Central memory CD8-positive, alpha-beta T cell (primary cell): Measurements from ENCODE around the gene ACSS1.

ENCODE experiments used
- ATAC-seq: fragments of 150-1000 bp; cut with Tn5 transposase; replicated peaks from 2 replicates; pipeline ENCODE4 v1.10.0; 2022; ENCODE audit warnings: mild to moderate bottlenecking, moderate FRiP score, moderate number of reproducible peaks; ENCODE audit not compliant: poor library complexity, severe bottlenecking; ENCODE audit errors: extremely low read depth
- DNase-seq, 2 donors: peaks; one replicate each; pipeline ENCODE4 v3.0.0; 2021; ENCODE audit warnings: low spot score in 2 of 2
- H3K27ac Mint-ChIP-seq: one replicate; pipeline ENCODE4 v1.8.0; 2022; ENCODE audit warnings: low read depth, mild to moderate bottlenecking, moderate library complexity, mixed read lengths
- H3K27me3 Mint-ChIP-seq: one replicate; pipeline ENCODE4 v1.8.0; 2022; ENCODE audit warnings: mixed read lengths
- H3K36me3 Mint-ChIP-seq: one replicate; pipeline ENCODE4 v1.8.0; 2022; ENCODE audit warnings: mild to moderate bottlenecking, moderate library complexity, mixed read lengths; ENCODE audit not compliant: insufficient read depth
- H3K4me1 Mint-ChIP-seq: one replicate; pipeline ENCODE4 v1.8.0; 2022; ENCODE audit warnings: mixed read lengths
- H3K4me3 Mint-ChIP-seq: one replicate; pipeline ENCODE4 v1.8.0; 2022; ENCODE audit warnings: mild to moderate bottlenecking, moderate library complexity, mixed read lengths
- H3K9me3 Mint-ChIP-seq: one replicate; pipeline ENCODE4 v1.8.0; 2022; ENCODE audit warnings: mixed read lengths

ACSS1 gene

DNA sequence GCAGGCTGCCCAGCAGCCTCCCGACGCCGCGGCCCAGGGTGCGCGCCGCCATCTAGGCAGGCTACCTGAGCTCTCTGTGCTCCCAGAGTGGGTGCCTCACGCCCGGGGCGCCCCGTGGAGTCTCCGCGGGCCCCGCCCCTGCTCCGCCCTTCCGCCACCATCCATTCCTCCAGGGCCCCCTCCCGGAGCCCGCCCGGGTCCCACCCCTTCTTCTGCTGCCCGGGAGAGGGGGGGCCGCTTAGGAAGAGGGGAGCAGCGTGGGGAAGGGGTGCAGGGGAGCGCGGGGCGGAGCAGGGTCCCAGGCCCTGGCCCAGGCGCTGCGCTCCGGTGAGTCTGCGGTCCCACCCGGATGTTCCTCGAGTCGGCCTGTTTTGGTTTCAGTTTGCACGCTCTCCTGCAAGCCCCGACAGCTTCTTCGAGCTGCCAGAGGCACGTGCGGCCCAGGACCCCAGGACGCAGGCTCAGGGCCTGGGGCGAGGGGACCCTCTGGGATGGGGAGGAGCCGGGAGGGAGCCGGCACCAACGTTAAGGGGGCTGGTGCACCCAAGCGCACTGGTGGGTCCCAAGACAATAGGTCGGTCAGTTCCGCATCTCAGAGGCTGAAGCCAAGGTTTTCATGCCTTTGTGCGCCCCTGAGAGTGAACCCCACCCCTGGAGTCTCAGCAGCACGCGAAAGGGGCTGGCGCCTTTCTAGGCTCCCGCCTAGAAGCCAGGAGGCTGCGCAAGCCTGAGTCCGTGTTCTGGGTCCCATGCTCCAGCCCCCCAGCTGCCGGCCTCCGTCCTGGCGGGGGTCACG lies at the start of gene ACSS1:
Gene ACSS1 (minus strand): TSS at position 89 of the 796 bp plus-strand sequence. CDS start 37 bp downstream, at position 52.
- H3K9me3 Mint-ChIP-seq: no peaks in the 10 kb centered on the region
- peak; percentile 69 for ATAC-seq
- DNase-seq: peak; percentile 58 to 67
- H3K36me3 Mint-ChIP-seq: peaks cover 19% of the 10 kb centered on the region
- peaks cover 33% of the 10 kb centered on the region for H3K4me1 Mint-ChIP-seq
- H3K27ac Mint-ChIP-seq: peak within 1 kb of the TSS; percentile 89
- no peaks in the 10 kb centered on the region for H3K27me3 Mint-ChIP-seq
- H3K4me3 Mint-ChIP-seq: peak within 1 kb of the TSS; percentile 82

DNA sequence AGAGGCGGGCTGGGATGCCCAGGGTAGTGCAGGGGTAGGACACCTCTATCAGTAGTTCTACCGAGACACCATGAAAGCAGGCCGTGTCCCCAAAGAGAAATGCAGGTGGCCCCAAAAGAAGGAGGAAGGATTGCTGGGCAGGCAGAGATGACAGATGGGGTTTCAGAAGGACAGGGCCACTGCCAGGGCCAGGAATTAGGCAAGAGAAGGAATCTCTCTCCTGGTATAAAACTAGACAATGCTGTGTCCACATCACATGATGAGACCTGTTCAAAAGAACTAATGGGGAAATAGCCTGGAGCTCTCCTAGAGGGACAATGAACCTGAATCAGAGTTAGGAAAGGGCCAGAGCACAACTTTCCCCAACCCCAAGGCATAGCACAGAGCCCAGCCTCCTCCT lies 45.6 kb upstream of the ACSS1 start:
- Mint-ChIP-seq H3K9me3 (no peaks in the 10 kb centered on the region), H3K27ac (no peak overlapping the region), H3K4me1 (no peaks in the 10 kb centered on the region), H3K27me3 (peaks cover 67% of the 10 kb centered on the region), H3K36me3 (peaks cover 1% of the 10 kb centered on the region), H3K4me3 (no peak overlapping the region)
- no peak for ATAC-seq
- DNase-seq: no peak

DNA sequence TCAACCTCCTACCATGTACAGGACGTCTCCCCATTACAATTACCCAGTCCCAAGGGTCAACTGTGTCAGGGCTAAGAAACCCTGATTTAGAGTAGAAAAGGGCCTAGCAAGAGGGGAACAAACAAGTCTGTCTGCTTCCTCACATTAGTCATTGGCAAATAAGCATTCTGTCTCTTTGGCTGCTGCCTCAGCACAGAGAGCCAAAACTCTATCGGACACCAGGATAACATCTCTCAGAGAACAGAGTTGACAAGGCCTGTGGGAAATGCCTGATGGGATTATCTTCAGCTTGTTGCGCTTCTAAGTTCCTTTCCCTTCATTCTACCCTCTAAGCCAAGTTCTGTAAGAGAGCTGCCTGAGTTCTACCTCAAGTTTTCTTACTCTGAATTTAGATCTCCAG lies 43.0 kb upstream of the ACSS1 start:
- Mint-ChIP-seq H3K36me3 (peaks cover 1% of the 10 kb centered on the region), H3K27ac (no peak overlapping the region), H3K4me1 (no peaks in the 10 kb centered on the region), H3K4me3 (no peak overlapping the region), H3K27me3 (peaks cover 41% of the 10 kb centered on the region), H3K9me3 (no peaks in the 10 kb centered on the region)
- no peak for DNase-seq
- no peak for ATAC-seq

DNA sequence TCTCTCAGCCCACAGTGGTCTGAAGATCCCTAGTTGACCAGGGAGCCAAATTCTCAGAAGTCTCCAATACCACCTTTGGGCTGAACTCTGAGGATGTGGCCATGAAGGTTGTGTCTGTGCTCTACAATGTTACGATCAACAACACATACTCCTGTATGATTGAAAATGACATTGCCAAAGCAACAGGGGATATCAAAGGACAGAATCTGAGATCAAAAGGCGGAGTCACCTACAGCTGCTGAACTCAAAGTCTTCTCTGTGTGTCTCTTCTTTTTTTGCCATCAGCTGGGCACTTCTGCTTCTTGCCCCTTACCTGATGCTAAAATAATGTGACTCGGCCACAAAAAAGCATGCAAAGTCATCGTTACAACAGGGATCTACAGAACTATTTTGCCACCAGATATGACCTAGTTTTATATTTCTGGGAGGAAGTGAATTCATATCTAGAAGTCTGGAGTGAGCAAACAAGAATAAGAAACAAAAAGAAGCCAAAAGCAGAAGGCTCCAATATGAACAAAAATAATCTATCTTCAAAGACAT lies 41.7 kb upstream of the ACSS1 start:
- Mint-ChIP-seq H3K27me3 (peaks cover 28% of the 10 kb centered on the region), H3K27ac (no peak overlapping the region), H3K9me3 (no peaks in the 10 kb centered on the region), H3K4me1 (no peaks in the 10 kb centered on the region), H3K36me3 (peaks cover 1% of the 10 kb centered on the region), H3K4me3 (no peak overlapping the region)
- ATAC-seq: no peak
- no peak for DNase-seq

DNA sequence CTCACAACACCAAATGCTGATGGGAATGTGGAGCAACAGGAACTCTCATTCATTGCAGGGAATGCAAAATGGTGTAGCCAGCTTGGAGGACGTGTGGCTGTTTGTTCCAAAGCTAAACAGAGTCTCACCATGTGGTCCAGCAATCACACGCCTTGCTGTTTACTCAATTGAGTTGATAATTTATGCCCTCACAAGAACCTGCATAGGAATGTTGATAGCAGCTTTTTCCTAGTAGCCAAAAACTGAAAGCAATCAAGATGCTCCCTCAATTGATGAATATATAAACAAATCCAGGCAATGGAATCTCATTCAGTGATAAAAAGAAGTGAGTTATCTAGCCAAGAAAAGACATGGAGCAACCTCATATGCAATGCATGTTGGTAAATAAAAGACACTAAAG lies 39.6 kb upstream of the ACSS1 start:
- no peak overlapping the region for H3K4me3 Mint-ChIP-seq
- H3K27me3 Mint-ChIP-seq: peaks cover 7% of the 10 kb centered on the region
- H3K4me1 Mint-ChIP-seq: peaks cover under 1% of the 10 kb centered on the region
- DNase-seq (no peak), ATAC-seq (no peak)
- no peaks in the 10 kb centered on the region for H3K36me3 Mint-ChIP-seq
- H3K9me3 Mint-ChIP-seq: no peaks in the 10 kb centered on the region
- no peak overlapping the region for H3K27ac Mint-ChIP-seq

DNA sequence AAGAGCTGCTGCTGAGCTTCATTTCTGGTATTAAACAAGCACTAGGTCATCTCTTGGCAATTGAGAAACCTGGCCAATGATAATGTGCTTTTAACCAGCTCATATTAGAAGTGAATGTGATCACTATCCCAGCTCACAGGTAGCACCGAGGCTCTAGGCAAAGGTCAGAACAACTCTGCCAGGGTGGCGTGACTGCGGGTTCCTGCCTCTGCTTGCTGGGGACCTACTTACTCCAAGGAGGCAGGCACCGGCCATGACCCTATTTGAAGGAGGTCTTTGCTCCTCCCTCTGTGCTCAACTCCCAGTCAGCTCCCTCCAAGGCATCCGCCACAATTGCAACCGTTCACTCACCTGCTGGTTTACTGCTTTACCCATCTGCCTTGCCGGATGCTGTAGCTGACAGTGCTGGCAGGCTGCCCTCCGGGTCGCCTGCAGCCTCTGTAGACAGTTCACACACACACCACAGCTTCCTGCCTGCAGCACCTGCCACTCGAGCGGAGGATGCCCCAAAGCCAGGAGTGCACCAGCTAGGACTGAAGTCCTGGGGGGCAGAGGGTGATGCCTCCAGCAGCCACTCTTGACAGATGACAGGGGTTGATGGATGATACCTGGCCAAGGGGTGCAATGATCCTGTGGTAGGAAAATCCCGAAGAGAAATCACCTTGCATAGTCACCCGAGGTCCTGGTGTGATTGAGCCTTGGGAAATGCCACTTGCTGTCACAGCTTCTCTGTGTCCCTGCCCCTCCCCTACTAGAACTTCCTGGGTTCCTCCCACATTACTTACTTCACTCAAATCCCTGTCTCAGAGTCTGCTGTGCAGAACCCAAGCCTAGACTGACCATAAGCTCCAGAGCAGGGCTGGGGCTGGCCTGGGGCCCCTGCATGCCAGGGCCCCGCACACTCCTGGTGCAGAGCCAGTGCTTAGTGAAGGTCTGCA lies 32.8 kb upstream of the ACSS1 start:
- Mint-ChIP-seq H3K36me3 (peaks cover 8% of the 10 kb centered on the region), H3K27ac (peak overlapping the region; percentile 71), H3K9me3 (no peaks in the 10 kb centered on the region), H3K4me1 (peaks cover 35% of the 10 kb centered on the region), H3K4me3 (peak overlapping the region; percentile 69), H3K27me3 (peaks cover 11% of the 10 kb centered on the region)
- ATAC-seq (peak; percentile 100), DNase-seq (peak; percentile 60 to 77)

DNA sequence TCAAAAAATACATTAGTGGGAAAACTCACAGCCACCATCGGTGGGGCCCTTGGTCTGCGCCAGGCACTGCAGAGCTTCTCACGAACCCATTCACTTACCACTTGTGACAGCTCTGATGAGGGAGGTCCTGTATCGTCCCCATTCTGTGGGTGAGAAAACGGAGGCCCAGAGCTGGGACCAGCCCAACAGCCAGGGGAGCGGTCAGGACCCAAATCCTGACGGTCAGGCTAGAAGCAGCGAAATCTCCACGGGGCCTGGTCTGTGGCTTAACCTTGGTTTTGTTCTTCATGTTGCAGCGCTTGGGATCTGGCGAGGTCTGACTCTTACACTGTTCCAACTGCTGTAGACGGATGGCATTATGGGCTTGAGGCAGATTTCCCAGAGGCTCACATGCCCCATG lies 31.7 kb upstream of the ACSS1 start:
- no peak for DNase-seq
- Mint-ChIP-seq H3K36me3 (peaks cover 9% of the 10 kb centered on the region), H3K4me3 (no peak overlapping the region), H3K4me1 (peaks cover 35% of the 10 kb centered on the region), H3K27ac (no peak overlapping the region), H3K27me3 (peaks cover 22% of the 10 kb centered on the region), H3K9me3 (no peaks in the 10 kb centered on the region)
- no peak for ATAC-seq

DNA sequence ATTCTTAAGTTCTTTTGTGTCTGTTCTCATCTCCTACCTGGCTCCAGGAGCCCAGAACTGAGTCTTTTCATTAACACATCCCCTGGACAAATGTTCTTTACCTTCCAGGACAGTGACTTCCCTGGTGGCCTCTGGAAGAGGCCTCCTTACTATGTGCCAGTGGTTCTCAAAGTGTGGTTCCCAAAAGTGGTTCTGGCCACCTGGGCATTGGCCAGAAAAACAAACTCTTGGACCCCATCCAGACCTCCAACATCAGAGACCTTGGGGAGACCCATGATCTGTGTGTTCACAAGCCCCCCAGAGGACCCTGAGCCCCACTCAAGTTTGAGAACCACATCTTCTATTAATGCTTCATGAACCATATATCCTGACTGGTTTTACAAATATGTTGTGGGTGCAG lies 31.2 kb upstream of the ACSS1 start:
- H3K27me3 Mint-ChIP-seq: peaks cover 28% of the 10 kb centered on the region
- H3K36me3 Mint-ChIP-seq: peaks cover 9% of the 10 kb centered on the region
- H3K9me3 Mint-ChIP-seq: no peaks in the 10 kb centered on the region
- peaks cover 36% of the 10 kb centered on the region for H3K4me1 Mint-ChIP-seq
- DNase-seq (no peak), ATAC-seq (no peak)
- no peak overlapping the region for H3K4me3 Mint-ChIP-seq
- H3K27ac Mint-ChIP-seq: no peak overlapping the region

DNA sequence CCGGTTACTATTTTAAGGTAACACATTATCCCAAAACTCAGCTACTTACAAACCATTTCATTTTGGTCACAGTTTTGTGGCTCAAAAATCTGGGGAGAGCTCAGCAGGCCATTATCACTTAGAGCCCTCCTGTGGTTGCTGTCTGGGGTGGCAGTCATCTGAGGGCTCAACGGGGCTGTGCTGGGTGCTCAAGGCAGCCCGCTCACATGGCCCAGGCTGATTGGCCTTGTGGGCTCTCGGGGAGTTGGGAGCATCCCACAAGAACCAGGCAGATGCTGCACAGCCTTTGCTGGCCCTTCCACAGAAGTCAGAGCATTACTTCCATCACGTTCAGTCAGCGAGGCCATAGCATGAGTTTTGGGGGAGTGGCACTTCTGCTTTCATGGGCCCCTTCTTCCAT lies 30.3 kb upstream of the ACSS1 start:
- Mint-ChIP-seq H3K9me3 (no peaks in the 10 kb centered on the region), H3K4me1 (peaks cover 44% of the 10 kb centered on the region), H3K27me3 (peaks cover 36% of the 10 kb centered on the region)

DNA sequence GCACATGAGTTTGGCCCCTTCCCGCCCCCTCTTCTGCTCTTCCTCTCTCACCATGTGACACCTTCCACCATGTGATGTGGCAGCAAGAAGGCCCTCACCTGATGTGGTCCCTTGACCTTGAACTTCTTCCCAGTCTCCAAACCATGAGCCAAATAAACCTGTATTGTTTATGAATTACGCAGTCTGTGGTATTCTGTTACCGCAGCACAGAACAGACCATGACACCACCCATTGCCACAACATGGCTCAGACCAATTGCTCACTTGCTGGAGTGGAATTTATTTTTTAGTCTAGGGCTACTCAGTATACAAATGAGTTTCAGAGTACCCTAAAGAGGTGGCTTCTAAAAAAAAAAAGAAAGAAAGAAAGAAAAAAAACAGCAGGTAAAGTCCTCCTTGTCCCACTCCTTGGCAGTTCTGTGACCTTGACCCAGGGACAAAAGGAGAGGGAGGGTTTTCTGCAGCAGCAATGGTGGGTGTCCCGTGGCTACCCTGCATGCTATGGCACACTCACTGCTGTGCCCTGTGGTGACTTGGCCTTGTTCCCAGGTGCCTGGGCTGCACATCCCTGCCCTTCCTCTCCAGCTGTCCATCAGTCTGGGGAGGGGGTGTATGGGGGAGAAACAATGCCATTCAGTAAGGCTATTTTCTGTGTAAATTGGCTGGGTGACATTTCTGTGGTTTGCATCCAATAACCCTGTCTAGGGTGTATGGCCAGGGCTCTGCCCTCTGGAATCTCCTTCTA lies 29.4 kb upstream of the ACSS1 start:
- no peak overlapping the region for H3K4me3 Mint-ChIP-seq
- peaks cover 45% of the 10 kb centered on the region for H3K27me3 Mint-ChIP-seq
- H3K4me1 Mint-ChIP-seq: peaks cover 47% of the 10 kb centered on the region
- H3K36me3 Mint-ChIP-seq: peaks cover 10% of the 10 kb centered on the region
- no peaks in the 10 kb centered on the region for H3K9me3 Mint-ChIP-seq
- DNase-seq: no peak
- ATAC-seq: no peak
- H3K27ac Mint-ChIP-seq: no peak overlapping the region

More for the DNA sequence above, 30.3 kb upstream of the ACSS1 start:
- Mint-ChIP-seq H3K27ac (no peak overlapping the region), H3K36me3 (peaks cover 10% of the 10 kb centered on the region), H3K4me3 (no peak overlapping the region)
- ATAC-seq: no peak
- DNase-seq: no peak

DNA sequence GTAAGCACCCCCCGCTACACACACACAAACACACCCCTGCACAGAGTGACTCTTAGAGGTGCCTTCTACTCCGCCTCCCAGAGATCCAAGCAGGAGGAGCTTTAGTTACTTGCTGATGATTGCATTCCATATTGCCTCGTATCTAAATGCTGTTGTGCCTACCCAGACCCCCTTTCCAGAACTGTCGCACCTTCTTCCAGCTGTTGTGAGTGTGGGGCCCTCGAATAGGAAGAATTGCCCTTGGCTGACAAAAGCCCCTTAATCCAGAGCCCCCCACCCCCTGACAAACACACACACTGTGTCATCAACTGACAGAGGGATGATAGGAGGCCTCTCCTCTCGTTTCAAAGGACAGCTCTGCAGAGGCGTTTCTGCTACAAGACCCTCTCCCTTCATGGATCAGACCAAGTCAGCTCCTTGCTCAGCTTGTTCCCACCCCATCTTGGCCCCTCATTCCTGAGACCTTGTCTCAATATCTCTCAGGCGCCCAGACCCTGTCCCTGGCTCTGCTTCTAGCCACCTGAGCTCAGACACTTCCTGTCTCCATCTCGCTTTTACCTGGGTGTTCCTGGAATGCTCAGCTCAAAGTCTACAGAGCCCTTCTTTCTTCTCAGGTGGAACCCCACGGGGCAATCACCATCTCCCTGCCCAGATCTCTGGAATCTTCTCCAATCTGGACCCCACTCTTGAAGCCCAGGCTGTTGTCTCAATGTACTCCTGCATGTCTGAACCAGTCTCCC lies 28.0 kb upstream of the ACSS1 start:
- no peak for ATAC-seq
- H3K27me3 Mint-ChIP-seq: peaks cover 53% of the 10 kb centered on the region
- H3K9me3 Mint-ChIP-seq: no peaks in the 10 kb centered on the region
- H3K27ac Mint-ChIP-seq: no peak overlapping the region
- no peak for DNase-seq
- peaks cover 33% of the 10 kb centered on the region for H3K4me1 Mint-ChIP-seq
- H3K36me3 Mint-ChIP-seq: peaks cover 8% of the 10 kb centered on the region
- H3K4me3 Mint-ChIP-seq: no peak overlapping the region
